NCI-H1105 (cell line): ENCODE measurements around the gene SELENOO.

ENCODE experiments used
- DNase-seq: peaks from one replicate; lab custom pipeline; 2025; lab: John Stamatoyannopoulos, UW

Gene SELENOO

DNA sequence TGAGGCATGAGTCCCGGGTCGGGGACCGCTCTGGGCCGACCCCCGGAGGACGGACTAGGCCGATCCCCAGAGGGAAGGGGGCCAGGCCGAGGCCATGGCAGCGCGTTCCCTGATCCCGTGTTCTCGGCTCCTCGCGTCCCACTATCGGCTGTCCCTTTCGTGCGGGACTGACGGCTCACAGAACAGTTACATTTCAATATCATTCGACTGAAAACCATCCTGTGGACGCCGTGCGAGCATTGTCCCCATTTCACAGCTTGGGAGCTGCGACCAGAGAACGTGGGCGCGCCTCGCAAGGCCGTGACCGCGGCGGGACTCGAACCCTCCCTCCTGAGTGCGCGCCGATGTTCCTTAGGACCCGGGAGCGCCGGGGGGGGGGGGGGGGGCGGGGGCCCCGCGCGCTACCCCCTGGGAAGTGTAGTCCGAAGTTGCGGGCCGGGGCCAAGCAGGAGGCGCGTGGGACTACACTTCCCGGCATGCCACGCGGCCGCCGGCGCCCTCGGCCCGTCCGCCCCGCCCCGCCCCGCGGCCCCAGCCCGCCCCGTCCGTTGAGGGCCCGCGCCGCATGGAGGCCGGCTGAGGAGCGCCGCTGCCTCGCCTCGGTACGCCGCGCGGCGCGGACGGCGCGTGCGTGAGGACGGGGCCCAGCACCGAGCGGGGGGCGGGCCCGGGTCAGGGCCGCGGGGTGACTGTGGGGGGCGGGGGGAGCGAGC is 15.3 kb upstream of the SELENOO start, which contains the start of gene TRABD:
Gene TRABD, plus strand, starts transcription at position 539 of the 713 bp plus-strand sequence. CDS start 7,148 bp downstream, outside the sequence.
- peak; percentile 87 for DNase-seq

DNA sequence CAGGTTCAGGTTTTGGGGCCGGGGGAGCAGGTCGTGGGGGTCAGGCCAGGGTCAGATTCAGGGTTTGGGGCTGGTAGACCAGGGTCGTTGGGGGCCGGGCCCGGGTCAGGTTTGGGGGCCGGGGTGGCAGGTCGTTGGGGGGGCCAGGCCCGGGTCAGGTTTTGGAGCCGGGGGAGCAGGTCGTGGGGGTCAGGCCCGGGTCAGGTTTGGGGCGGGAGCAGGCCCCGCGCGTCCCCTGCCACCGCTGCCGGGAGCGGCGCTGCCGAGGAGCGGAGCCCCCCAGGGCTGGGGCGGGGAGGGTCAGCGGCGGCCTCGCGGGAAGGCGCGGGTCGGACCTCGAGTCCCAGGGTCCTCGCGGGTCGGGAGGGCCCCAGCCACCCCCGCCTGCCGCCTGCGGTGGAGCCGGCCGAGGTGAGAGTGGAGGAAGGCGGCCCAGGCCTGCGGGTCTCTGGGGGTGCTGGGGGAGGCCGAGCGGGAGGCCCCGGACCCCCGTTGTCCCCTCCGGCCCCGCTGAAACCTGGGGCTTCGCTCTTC is 14.6 kb upstream of the SELENOO start:
- no peak for DNase-seq

GRCh38 chr22:50186761-50187523 is 13.9 kb upstream of the SELENOO start:
- no peak for DNase-seq

DNA sequence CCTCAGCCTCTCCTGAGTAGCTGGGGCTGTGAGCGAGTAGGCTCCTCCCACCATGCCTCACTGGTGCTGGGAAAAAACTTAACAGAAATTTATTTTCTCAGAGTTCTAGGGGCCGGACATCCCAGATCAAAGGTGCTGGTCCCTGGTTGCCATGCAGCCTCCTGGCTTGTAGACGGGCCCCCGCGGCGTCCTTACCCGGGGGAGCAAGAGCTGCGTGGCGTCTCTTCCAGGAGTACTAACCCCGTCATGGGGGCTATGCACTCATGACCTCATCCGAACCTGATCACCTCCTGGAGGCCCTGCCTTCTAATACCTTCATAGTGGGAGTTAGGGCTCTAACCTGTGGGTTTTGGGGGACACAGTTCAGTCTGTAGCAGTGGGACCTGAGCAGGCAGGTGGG is 12.5 kb upstream of the SELENOO start:
- no peak for DNase-seq

- DNase-seq, result peak; percentile 30
These were observed 11.5 kb upstream of the SELENOO start for GRCh38 chr22:50189184-50189848.

- no peak for DNase-seq
These were observed 11.0 kb upstream of the SELENOO start for GRCh38 chr22:50189849-50190181.

DNA sequence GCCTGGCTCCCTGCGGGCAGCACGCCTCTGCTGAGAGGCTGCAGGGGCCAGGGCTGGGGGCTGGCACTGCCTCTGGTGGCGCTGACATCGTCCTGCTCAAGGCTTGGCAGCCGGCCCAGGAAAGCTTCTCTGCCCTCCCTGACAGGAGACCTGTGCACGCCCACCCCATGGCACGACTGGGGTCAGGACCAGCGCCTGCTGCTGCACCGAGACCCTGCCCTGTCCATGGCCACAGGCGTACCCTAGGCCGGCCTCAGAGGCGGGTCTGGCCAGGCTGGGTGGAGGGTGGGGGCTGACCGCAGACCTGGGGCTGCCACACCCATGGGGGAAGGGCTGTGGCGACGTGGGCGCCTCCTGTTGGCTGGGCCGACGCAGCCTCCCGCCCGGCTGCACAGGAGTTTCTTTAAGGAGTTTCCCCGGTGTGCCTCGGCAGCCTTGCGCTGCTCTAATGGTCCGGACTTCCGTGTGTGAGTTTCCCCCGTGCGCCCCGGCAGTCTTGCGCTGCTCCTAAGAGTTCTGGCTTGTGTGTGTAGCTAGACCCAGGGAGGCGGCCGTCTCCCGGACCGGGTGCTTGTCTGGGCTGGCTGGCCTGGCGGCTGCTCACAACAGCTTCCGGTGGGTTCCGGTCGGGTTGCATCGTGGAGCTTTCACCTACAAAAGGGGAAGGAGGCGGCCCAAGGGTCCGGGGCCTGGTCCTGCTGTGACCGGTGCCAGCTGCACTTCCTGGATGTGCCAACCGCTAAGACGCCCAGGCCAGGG is 10.4 kb upstream of the SELENOO start:
- peak; percentile 24 for DNase-seq

- no peak for DNase-seq
These were observed 9.7 kb upstream of the SELENOO start for GRCh38 chr22:50190941-50191741.

DNA sequence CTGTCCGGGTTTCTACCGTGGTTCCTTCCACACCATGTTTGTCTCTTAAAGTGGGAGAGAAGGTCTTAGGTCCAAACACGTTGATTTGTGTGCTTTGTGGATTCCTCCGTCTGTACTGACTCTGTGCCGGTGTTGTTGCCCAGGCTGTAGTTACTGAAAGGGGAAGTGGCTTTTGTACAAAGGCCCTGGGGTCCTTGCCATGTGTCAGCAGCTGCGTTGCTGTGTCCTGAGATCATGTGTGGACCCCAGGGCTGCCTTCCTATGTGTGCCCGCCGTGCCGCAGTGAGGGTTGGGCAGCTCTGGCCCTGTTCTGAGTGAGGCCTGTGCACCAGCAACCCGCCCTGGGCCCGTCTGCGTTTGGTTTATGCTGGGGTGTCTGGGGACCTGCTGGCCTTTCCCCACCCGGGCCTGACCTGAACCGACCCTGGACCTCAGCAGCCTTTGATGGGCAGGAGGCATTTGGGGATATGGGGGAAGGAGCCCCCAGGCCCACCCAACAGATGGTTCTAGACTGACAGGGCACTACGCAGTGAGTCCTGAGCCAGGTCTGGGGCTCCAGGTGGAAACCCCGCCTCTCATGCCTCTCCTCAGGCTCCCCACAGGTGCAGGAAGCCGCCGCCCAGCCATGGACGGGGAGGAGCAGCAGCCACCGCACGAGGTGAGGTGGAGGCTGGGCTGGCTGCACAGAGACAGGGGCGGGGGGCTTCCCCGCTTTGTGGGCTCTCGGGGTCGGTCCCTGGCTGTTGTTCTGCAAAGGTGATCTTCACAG is 8.2 kb upstream of the SELENOO start:
- DNase-seq, result no peak

GRCh38 chr22:50193621-50194020 is 7.2 kb upstream of the SELENOO start:
- no peak for DNase-seq

GRCh38 chr22:50194037-50194805 is 6.6 kb upstream of the SELENOO start:
- DNase-seq, result no peak

DNA sequence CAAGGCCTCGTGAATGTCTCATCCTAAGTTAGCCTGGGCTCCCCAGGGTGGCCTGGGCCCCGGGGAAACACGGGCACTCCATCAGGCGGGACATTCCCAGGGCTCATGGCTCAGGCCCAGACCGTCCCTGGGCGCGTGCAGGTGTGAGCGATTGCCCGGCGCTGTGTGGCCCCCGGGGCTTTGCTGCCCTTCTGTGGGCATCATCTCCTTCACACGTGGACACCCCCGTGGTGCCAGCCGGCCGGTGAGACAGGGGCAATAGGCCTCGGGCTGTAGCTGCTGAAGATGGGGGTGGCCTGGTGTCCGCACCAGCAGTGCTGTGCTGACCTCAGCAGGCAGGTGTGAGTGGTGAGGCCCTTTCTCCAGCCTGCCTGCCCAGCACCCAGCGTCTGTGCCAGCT is 4.6 kb upstream of the SELENOO start:
- DNase-seq, result no peak

DNA sequence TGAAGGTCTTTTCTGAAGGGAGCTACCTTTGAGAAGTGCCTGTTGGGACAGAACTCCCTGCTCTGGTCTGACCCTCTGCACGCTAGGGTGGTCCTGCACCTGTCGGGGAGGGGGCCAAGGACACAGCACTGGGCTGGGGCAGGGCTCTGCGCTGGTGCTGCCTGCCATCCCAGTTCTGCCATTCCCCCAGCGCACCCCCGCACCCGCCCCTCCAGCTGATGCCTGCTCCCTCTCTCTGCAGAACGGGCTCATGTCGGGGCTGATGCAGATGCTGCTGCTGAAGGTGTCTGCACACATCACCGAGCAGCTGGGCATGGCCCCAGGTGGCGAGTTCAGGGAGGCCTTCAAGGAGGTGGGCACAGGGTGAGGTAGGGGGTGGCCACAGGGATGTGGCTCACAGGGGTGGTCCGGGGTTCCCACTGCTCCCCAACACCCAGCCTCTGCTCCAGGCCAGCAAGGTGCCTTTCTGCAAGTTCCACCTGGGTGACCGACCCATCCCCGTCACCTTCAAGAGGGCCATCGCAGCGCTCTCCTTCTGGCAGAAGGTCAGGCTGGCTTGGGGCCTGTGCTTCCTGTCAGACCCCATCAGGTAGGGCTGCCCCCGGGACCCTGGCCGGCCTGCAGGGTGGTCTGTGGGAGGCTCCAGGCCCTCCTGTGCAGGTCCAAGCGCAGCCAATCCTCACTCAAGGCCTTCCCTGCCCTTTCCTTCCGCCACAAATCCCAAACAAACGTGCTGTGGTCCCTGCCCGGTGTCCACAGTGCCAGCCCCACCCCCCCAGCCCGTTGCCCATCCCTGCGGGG is 3.6 kb upstream of the SELENOO start:
- no peak for DNase-seq

DNA sequence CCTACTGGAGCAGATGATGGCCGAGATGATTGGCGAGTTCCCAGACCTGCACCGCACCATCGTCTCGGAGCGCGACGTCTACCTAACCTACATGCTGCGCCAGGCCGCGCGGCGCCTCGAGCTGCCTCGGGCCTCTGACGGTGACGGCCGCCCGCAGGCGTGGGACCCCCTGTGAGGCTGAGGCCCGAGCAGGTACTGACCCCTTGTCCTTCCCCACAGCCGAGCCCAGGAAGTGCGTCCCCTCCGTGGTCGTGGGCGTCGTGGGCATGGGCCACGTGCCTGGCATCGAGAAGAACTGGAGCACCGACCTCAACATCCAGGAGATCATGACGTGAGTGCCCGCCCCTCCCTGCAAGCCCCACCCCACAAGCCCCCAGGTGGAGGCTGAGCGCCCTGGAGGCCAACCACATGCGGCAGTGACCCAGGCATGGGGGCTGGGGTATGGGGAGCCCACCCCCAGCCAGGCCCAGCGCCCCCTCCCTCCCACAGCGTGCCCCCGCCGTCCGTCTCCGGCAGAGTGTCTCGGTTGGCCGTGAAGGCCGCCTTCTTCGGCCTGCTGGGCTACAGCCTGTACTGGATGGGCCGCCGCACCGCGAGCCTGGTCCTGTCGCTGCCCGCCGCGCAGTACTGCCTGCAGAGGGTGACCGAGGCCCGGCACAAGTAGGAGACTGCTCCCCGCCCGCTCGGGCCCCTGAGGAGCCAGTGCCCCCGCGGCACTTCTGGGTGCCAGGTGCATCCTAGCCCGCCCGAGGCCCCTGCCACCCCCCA is 2.8 kb upstream of the SELENOO start:
- DNase-seq, result no peak

DNA sequence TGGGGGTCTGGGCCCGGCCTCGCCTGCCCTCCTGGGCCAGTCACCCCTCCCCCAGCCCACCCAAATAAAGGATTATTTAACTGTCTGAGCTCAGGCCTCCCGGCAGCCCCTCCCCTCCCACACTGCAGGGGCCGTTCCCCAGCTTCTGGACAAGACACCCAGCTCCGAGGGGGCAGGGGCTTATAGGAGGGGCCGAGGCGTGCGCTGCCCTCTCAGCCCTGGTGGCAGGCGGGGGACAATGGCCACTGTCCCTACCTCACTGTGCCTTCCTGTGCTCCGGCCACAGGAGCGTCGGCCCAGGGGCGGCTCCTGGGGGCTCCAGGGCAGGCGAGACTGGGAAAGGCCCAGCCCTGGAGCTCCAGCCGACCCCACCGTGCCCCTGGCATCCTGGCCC is 2.2 kb upstream of the SELENOO start:
- DNase-seq, result no peak

- no peak for DNase-seq
These were observed 1.5 kb upstream of the SELENOO start for GRCh38 chr22:50199251-50199721.

DNA sequence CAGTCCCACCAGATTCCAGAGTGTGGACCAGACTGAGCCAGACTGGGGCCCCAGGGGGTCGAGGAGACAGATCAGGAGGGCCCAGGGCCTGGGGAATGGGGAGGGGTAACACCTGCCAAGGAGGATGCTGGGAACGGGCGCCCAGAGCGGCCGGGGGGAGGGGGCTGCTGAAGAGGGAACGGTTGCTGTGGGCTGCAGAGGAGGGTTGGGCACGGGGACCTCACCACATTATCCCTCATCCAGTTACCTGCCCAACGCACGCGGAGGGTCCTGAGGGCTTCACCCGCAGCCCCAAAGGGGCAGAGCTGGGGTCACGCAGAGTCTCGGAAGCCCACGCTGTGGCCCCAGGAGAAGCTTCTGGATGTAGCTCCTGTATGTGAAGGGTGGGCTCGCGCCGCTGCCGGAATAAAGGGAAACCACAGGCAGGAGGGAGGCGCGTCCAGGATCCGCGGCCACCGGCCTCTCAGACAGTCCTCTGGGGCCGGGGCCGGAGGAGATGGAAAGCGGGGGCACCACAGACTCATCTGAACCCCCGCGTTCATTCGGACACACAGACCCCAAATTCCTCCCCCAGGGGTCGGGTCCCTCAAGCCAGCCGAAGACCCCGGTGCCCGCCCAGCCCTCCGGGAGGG is 866 bp upstream of the SELENOO start:
- DNase-seq, result no peak
